HG02759 (cell line): ENCODE results near the gene NAP1L4.

ENCODE experiments used
- ATAC-seq: cut with Tn5 transposase; IDR thresholded peaks from one replicate; pipeline ENCODE4 v1.9.1; 2021; ENCODE audit warnings: mild to moderate bottlenecking, moderate library complexity; ENCODE audit not compliant: unreplicated experiment

NAP1L4 gene

DNA sequence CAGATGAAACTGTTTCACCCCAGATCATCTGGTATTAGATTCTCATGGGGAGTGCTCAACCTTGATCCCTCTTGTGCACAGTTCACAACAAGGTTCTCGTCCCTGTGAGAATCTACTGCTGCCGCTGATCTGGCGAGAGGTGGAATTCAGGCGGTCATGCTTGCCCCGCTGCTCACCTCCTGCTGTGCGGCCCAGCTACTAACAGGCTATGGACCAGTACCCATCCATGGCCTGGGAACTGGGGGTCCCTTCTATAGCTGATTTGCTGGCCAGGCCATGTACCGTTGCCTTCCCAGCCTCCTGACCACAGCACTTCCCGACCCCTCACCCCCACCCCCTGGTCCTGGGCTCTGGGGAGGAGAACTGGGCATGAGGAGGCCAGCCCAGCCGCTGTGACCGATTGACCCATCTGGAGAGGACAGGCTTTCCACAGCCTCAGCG is 65.5 kb downstream of the NAP1L4 start:
- no peak for ATAC-seq

DNA sequence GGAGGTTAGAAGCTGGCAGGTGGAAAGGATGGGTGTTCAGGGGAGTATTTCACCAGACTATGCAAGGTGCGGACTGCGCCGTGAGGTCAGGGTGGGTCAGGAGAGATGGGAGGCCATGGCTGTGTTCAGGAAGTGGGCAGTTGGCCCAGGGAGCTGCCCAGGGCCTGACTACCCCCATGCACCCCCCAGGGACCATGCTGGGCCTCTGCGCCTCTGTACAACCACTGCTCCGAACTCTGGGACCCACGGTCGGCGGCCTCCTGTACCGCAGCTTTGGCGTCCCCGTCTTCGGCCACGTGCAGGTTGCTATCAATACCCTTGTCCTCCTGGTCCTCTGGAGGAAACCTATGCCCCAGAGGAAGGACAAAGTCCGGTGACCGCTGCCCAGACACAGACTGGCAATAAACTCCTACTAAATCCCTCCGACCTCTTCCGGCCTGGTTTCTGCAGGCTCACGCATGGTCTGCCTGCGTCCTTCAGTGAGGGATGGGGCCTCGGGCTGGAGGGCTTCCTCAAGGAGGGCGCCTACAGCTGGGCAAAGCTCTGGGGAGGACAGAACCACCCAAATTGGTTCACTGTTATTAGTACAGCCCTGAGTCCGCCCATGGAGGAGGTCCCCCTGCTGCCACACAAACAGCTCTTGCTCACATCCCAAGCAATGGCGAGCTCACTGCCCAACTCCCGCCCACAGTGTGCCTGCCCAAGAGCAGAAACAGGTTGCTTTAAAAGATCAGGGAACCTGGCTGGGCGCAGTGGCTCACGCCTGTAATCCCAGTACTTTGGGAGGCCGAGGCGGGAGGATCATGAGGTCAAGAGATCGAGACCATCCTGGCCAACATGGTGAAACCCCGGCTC is 67.1 kb downstream of the NAP1L4 start:
- ATAC-seq, result no peak

GRCh38 chr11:2924381-2924780 is 67.7 kb downstream of the NAP1L4 start:
- ATAC-seq, result no peak

GRCh38 chr11:2923446-2924375 is 68.4 kb downstream of the NAP1L4 start:
- no peak for ATAC-seq

GRCh38 chr11:2922655-2923054 is 69.5 kb downstream of the NAP1L4 start:
- no peak for ATAC-seq

DNA sequence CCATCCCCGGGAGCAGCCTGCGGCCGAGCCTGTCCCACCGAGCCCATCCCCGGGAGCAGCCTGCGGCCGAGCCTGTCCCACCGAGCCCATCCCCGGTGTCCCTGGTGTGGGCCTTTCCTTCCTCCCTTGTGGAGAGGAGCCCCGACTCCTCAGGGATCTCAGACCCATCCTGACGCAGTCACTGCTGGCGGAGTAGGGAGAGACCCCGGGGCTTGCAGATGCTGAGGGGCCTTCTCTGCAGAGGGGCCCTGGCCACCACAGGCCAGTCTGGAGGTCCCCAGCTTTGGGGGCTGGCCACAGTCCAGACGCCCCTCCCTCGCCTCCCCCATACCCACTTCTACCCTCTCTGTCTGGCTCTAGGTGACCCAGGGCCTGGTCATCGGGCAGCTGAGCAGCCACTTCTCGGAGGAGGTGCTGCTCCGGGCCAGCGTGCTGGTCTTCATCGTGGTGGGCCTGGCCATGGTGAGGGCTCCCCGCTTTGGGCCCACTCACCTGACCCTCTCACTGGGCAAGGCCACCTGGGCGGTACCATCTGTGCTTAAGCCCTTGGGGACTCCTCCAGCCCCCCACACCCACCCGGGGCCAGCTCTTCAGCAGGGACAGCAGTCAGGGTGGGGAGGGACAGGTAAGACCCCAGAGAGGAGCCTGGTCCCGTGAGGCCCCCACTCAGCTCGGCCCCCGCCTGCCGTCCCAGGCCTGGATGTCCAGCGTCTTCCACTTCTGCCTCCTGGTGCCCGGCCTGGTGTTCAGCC is 70.2 kb downstream of the NAP1L4 start:
- no peak for ATAC-seq

DNA sequence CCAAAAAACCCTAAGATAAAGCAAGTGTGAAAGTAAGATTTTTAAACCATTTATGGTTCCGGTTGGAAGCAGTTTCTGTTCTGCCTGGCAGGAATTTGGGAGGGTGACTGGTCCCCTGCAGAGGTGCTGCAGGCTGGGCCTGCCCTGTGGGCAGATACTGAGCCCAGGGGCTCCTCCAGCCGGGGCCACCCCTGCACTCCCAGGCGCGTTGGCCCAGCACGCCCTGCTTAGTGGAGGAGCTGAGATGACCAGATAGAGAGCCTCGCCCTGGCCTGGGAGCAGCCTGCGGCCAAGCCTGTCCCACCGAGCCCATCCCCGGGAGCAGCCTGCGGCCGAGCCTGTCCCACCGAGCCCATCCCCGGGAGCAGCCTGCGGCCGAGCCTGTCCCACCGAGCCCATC is 70.9 kb downstream of the NAP1L4 start:
- no peak for ATAC-seq

- ATAC-seq, result no peak
Observed at GRCh38 chr11:2920343-2920742, 71.8 kb downstream of the NAP1L4 start.

GRCh38 chr11:2919837-2920236 is 72.3 kb downstream of the NAP1L4 start:
- no peak for ATAC-seq

DNA sequence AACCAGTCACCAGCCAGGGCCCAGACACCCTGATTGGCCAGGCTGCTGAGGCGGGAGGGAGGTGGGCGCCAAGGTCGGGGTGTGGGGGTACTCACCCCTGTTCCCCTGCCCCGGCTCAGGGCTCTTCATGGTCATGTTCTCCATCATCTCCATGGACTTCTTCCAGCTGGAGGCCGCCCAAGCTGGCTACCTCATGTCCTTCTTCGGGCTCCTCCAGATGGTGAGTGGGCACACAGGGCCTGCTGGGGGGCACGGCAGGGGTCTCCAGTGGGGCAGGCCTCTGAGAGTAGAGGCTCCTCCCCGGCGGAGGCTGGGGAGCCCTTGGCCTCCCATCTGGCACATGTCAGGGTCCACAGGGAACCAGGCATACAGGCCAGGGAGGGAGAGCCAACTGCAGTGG is 72.9 kb downstream of the NAP1L4 start:
- no peak for ATAC-seq

DNA sequence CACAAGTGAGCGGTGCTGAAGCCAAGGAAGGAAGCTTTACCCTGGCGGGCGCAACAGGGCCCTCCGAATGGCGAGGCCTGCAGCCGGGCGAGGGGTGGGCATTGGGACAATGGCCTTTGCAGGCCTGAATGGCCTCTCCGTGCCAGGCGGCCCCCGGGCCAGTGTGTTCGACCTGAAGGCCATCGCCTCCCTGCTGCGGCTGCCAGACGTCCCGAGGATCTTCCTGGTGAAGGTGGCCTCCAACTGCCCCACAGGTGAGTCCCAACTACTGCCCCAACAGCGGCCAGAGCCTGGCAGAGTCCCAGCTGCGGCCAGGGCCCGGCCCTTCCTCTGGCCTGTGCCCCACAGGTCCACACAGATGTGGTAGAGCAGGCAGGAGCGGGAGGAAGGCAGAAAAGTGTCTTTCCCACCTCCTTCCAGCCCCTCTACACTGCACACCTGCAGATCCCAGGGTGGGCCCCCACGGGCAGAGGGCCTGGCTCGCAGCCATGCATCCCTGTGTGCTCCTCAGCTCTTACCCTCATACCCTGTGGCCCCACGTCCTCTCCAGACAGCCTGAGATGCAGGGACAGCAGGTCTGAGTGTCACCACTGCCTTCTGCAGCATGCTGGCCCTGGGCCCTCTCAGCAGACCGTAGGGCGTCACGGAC is 74.2 kb downstream of the NAP1L4 start:
- no peak for ATAC-seq

- ATAC-seq, result no peak
Observed at GRCh38 chr11:2916892-2917645, 75.1 kb downstream of the NAP1L4 start.

DNA sequence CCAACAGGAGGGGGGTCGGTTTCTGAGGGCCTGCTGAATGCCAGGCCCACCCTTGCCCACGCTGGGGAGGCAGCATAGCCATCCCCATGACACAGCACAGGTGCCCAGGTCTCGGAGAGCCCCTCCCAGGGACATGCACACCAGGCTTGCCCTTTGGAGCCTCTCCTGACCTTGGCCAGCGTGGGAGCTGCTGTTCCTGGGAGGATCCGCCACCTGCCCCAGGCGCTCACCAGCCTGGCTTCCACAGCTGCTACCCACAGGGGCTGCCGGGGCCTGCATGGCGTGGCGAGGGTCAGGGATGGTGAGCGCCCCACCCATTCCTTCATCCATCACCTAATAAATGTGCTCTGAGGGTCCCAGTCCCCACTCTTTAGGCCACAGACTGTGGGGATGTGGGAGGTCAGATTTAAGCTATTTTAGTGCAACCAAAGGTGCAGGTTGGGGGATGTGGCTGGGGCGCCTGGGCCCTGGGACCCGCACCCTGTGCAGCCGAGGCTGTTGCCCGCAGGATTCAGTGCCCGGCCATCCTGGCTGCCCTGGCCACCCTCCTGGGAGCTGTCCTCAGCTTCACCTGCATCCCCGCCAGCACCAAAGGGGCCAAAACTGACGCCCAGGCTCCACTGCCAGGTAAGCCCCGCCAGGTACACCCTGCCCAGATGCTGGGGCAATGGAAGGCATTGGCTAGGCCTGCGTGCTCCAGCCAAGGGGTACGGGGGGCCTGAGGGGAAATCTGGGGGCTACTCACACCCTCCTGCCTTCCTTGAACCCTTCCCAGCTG is 75.8 kb downstream of the NAP1L4 start:
- no peak for ATAC-seq

DNA sequence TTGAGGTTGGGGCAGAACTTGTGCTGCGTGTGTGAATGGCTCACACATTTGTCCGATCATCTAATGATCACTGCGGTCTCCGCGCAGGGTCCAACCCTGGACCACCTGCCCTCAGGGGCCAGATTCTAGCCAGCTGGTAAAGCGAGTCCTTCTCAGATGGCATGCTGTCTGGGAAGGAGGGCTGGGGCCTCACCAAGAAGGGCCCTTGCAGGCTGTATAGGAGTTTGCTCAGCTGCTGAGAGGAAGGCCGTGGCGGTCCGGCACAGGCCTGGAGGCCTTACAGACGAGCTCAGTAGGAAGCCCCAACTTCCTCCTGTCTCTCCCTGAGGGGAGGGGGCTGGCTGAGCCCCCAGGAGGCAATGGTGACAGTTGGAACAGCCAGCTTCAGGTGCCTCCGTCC is 76.7 kb downstream of the NAP1L4 start:
- ATAC-seq, result no peak

DNA sequence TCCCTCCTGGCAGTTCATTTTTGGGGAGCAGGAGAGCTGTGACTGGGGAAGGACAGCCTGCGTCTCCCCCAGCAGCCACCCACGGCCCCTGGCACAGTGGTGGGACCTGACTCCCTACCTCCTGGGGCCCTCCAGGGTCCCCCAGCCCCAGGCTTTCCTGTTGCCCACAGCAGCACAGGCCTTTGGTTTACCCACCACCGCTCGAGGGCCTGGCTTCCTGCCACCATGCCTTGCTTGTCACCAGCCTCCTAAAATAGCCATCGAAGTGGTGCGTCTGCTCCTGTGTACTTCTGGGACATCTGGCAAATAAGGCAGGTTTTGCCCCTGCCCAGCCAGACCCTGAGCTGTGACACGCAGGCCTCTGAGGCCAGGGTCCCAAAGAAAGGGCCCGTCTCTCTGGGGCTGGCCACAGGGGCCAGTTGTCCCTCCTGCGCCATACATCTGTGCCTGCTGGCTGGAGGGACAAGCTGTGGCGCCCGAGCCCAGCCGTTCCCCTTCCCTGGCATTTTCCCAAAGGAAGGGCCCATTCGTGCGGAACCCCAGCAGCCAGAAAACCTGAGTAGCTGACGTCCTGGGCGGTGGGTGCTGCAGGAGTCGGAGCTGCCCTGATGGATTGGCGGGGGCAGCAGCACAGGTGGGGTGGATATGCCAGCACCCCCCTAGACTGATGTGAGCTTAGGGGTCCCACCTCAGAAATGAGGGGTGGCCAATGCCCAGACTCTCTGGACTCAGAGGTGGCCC is 77.5 kb downstream of the NAP1L4 start:
- ATAC-seq, result no peak

DNA sequence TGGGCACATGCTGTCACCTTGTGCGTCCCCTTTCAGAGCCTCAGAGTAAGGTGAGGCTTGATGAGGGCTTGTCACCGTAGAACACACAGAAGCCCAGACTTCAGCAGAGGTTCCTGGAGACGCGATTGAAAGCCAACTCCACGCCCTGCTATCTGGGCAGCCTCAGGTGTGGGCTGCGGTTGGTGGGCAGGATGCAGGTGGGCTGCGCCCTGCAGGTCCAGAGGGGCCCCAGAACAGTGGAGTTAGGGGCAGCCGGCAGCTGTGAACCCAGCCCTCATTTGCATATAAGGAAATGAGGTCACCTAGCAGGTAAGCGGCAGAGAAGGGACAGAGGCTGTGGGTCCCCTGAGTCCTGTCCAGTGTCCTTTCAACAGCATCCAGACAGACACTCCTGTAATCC is 78.4 kb downstream of the NAP1L4 start:
- no peak for ATAC-seq

- ATAC-seq, result no peak
Observed at GRCh38 chr11:2913019-2913431, 79.1 kb downstream of the NAP1L4 start.

DNA sequence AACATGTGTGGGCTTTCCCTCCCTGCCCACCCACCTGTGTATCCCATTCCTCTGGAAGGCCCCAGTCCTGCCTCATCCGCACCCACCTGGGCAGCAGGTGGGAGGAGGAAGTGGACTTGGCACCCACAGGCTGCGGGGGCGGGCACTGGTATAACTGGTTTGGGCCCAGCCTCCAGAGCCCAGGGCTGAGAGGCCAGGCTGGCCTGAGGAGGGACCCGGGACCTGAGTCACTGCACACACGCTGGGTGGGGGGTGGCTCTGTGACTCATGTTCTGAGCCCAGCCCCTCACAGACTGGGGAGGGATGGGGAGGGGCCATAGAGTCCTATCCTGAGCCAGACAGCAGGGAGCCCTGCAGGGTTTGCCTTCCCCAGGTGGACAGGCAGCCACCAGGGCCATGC is 79.6 kb downstream of the NAP1L4 start:
- no peak for ATAC-seq
